Liver (tissue), 9 donors: ENCODE data around the gene CDCA3. TPM values are rescaled to one million over a fixed set of nuclear protein-coding genes. Genes with fewer than 3 reads are reported as not detected.
A peak's percentile ranks its signal among the peaks of the same experiment; 100 is the strongest.
"Not testable (repeated sequence)": the region's sequence is repeated elsewhere in the genome, so short reads cannot be mapped to it uniquely, and the experiment has no call there.

Experiments
- DNase-seq: peaks from one replicate; pipeline ENCODE4 v3.0.0-alpha.2; 2017; ENCODE audit warnings: low spot score
- H3K27ac ChIP-seq, 2 donors: one replicate each; pipeline ENCODE4 v1.7.0; 2013; ENCODE audit warnings: inconsistent platforms in 2 of 2, low read length in 2 of 2, control low read depth in 1 of 2, low read depth in 1 of 2, mild to moderate bottlenecking in 1 of 2
- H3K27me3 ChIP-seq, 4 donors: one replicate each; pipeline versions ENCODE4 v1.6.1 to v1.7.0; 2013; ENCODE audit warnings: low read length in 3 of 4, inconsistent platforms in 1 of 4, mild to moderate bottlenecking in 1 of 4, moderate library complexity in 1 of 4; ENCODE audit not compliant: control insufficient read depth in 4 of 4, insufficient read depth in 4 of 4
- H3K36me3 ChIP-seq, 4 donors: one replicate each; pipeline versions ENCODE4 v1.6.1 to v1.7.0; 2013; ENCODE audit warnings: low read length in 3 of 4, mild to moderate bottlenecking in 3 of 4, low read depth in 1 of 4, moderate library complexity in 1 of 4; ENCODE audit not compliant: control insufficient read depth in 4 of 4, insufficient read depth in 3 of 4
- H3K4me1 ChIP-seq, 4 donors: one replicate each; pipeline versions ENCODE4 v1.6.1 to v1.7.0; 2013; ENCODE audit warnings: low read length in 3 of 4, mild to moderate bottlenecking in 3 of 4, moderate library complexity in 1 of 4; ENCODE audit not compliant: control insufficient read depth in 4 of 4, insufficient read depth in 4 of 4
- H3K4me3 ChIP-seq, 3 donors: one replicate each; pipeline versions ENCODE4 v1.6.1 to v1.7.0; 2013; ENCODE audit warnings: low read length in 3 of 3, control low read depth in 1 of 3, low read depth in 1 of 3, mild to moderate bottlenecking in 1 of 3
- H3K9ac ChIP-seq, 2 donors: one replicate each; pipeline ENCODE4 v1.7.0; 2013; ENCODE audit warnings: low read length in 2 of 2, mild to moderate bottlenecking in 2 of 2, moderate library complexity in 2 of 2, control low read depth in 1 of 2, low read depth in 1 of 2
- H3K9me3 ChIP-seq, 4 donors: one replicate each; pipeline versions ENCODE4 v1.6.1 to v1.7.0; 2013; ENCODE audit warnings: low read length in 3 of 4; ENCODE audit not compliant: control insufficient read depth in 4 of 4
- CTCF ChIP-seq: fragments of 150-350 bp; IDR thresholded peaks from 2 replicates; pipeline ENCODE4 v1.5.1; 2017; ENCODE audit warnings: improper control_type of control experiment, low read depth, low read length; ENCODE audit not compliant: missing input control
- FOXA2 ChIP-seq: IDR thresholded peaks from 2 replicates; pipeline ENCODE4 v1.6.1; 2016; ENCODE audit warnings: antibody characterized with exemption
- GABPA ChIP-seq, 2 donors: IDR thresholded peaks in 1 of 2; conservative IDR thresholded peaks in 1 of 2; 2 replicates each; pipeline ENCODE4 v1.6.1; 2016; ENCODE audit warnings: antibody characterized with exemption in 2 of 2, mild to moderate bottlenecking in 1 of 2, moderate library complexity in 1 of 2
- HNF4A ChIP-seq, 2 donors: conservative IDR thresholded peaks; 2 replicates each; pipeline ENCODE4 v1.6.1; 2016; ENCODE audit warnings: antibody characterized with exemption in 2 of 2, mild to moderate bottlenecking in 2 of 2
- HNF4G ChIP-seq: IDR thresholded peaks from 2 replicates; pipeline ENCODE4 v1.6.1; 2016; ENCODE audit warnings: antibody characterized with exemption
- MAX ChIP-seq: IDR thresholded peaks from 2 replicates; pipeline ENCODE4 v1.6.1; 2016; ENCODE audit warnings: antibody characterized with exemption
- RAD21 ChIP-seq, 2 donors: IDR thresholded peaks; 2 replicates each; pipeline ENCODE4 v1.6.1; 2016; ENCODE audit warnings: antibody characterized with exemption in 2 of 2, mild to moderate bottlenecking in 2 of 2
- REST ChIP-seq: IDR thresholded peaks from 2 replicates; pipeline ENCODE4 v1.6.1; 2016; ENCODE audit warnings: antibody characterized with exemption, mild to moderate bottlenecking
- RXRA ChIP-seq, 2 donors: IDR thresholded peaks; 2 replicates each; pipeline ENCODE4 v1.6.1; 2017 to 2018; ENCODE audit warnings: antibody characterized with exemption in 2 of 2, mild to moderate bottlenecking in 1 of 2
- SP1 ChIP-seq: IDR thresholded peaks from 2 replicates; pipeline ENCODE4 v1.6.1; 2018; ENCODE audit warnings: antibody characterized with exemption, mild to moderate bottlenecking
- TAF1 ChIP-seq: conservative IDR thresholded peaks from 2 replicates; pipeline ENCODE4 v1.6.1; 2016; ENCODE audit warnings: antibody characterized with exemption, mild to moderate bottlenecking
- YY1 ChIP-seq: IDR thresholded peaks from 2 replicates; pipeline ENCODE4 v1.6.1; 2016; ENCODE audit warnings: antibody characterized with exemption, mild to moderate bottlenecking
- ZBTB33 ChIP-seq: IDR thresholded peaks from 2 replicates; pipeline ENCODE4 v1.6.1; 2016; ENCODE audit warnings: antibody characterized with exemption
- WGBS: extraction: QIAGEN DNeasy Blood & Tissue Kit; methylation state at CpG from one replicate; pipeline ENCODE4 v1.1.7; 2013; 5-methylcytosine and 5-hydroxymethylcytosine counted together
- polyA plus RNA-seq, 2 donors: library from polyadenylated mRNA; stranded (reverse) in 1 of 2; unstranded in 1 of 2; fragments of 200-250 nt in 1 of 2; fragments of >200 nt in 1 of 2; fragmentation: Nextera tagmentation in 1 of 2; extraction: Ambion mirVana in 1 of 2; gene quantifications; one replicate each; pipeline versions ENCODE4 v1.2.1 to v1.2.3, GENCODE V29; 2013 to 2015
- total RNA-seq, 2 donors: library from RNA; depleted of rRNA; stranded (reverse); fragments of >200 nt; gene quantifications; one replicate each; pipeline ENCODE4 v1.2.3, GENCODE V29; 2014
- donor health status: healthy.
- donor health status: healthy.
- donor health status: healthy.
- donor health status: healthy.
- donor health status: healthy.

Gene CDCA3
- total and polyA plus RNA-seq, 4 donors = 0.25 to 26.0 (median 2.6) TPM

GRCh38 chr12:6866920-6867412 is 15.9 kb upstream of the CDCA3 start:
- DNase-seq = no peak
- Histone ChIP-seq H3K9ac (no peak overlapping the region), H3K36me3 (peaks cover 4 to 39% (median 17%) of the 10 kb centered on the region in 4 donors), H3K9me3 (no peaks in the 10 kb centered on the region), H3K4me1 (peaks cover 3 to 40% (median 35%) of the 10 kb centered on the region in 4 donors), H3K27ac (peak overlapping the region; percentile 52 to 99), H3K4me3 (peak overlapping the region in 2 of 3 donors; percentile 39 to 91), H3K27me3 (no peaks in the 10 kb centered on the region)
- TF ChIP-seq SP1 = peak; percentile 8
- peak in 1 of 2 donors; percentile 20 for TF ChIP-seq HNF4A (conservative IDR thresholded peaks at IDR 0.05)
- TF ChIP-seq GABPA (IDR thresholded peaks at IDR 0.05 in 1 of 2, conservative IDR thresholded peaks at IDR 0.05 in 1 of 2) = no peak
- 3% methylated on average over 33 of the region's 33 CpGs for WGBS

- Histone ChIP-seq H3K27me3 (no peaks in the 10 kb centered on the region), H3K36me3 (peaks cover 7 to 44% (median 18%) of the 10 kb centered on the region in 4 donors), H3K9ac (no peak overlapping the region), H3K4me1 (peaks cover 3 to 33% (median 29%) of the 10 kb centered on the region in 4 donors), H3K4me3 (no peak overlapping the region), H3K27ac (peak overlapping the region in 1 of 2 donors; percentile 52), H3K9me3 (no peaks in the 10 kb centered on the region)
- 83% methylated on average over 19 of the region's 19 CpGs for WGBS
- DNase-seq = no peak
- TF ChIP-seq GABPA (IDR thresholded peaks at IDR 0.05 in 1 of 2, conservative IDR thresholded peaks at IDR 0.05 in 1 of 2) (no peak), CTCF (no peak), MAX (no peak), TAF1 (no peak), RXRA (IDR thresholded peaks at IDR 0.05) (no peak), RAD21 (IDR thresholded peaks at IDR 0.05) (no peak), REST (no peak), SP1 (no peak), YY1 (no peak), FOXA2 (no peak), ZBTB33 (no peak), HNF4G (no peak), HNF4A (conservative IDR thresholded peaks at IDR 0.05) (no peak)
Measured at GRCh38 chr12:6866163-6866919, 15.3 kb upstream of the CDCA3 start.

GRCh38 chr12:6865307-6865706 is 14.2 kb upstream of the CDCA3 start:
- H3K9ac ChIP-seq, H3K4me3 ChIP-seq, H3K9me3 ChIP-seq, H3K27me3 ChIP-seq, DNase-seq, H3K27ac ChIP-seq: not testable (repeated sequence)
- Histone ChIP-seq H3K4me1 (peaks cover 3 to 28% (median 26%) of the 10 kb centered on the region in 4 donors), H3K36me3 (peaks cover 10 to 51% (median 24%) of the 10 kb centered on the region in 4 donors)
- WGBS = 97% methylated on average over 5 of the region's 5 CpGs
